ENCODE measurements around the gene TMEM42. TPM values are rescaled to one million over a fixed set of nuclear protein-coding genes. Genes with fewer than 3 reads are reported as not detected.
A peak's percentile ranks its signal among the peaks of the same experiment; 100 is the strongest.
"Not testable (repeated sequence)": the region's sequence is repeated elsewhere in the genome, so short reads cannot be mapped to it uniquely, and the experiment has no call there.

TMEM42 gene
- total RNA-seq (2014; rRNA removed; shearing (Covaris generic); ENCODE audit: low replicate concordance) = 0.69 and 1.5 TPM in 2 replicates

- Histone ChIP-seq H3K4me3 (peak within 1 kb of the TSS; percentile 47), H3K27me3 (no peaks in the 10 kb centered on the region), H3K9me3 (no peaks in the 10 kb centered on the region), H3K36me3 (no peaks in the 10 kb centered on the region)
- peak; percentile 59 for DNase-seq
Observed at GRCh38 chr3:44861412-44862225, at the start of gene TMEM42. Gene TMEM42 (plus strand): TSS chr3:44861912. CDS start chr3:44861925, 13 bp downstream.

GRCh38 chr3:44814751-44815150 lies 47.0 kb upstream of the TMEM42 start:
- Histone ChIP-seq H3K36me3 (peaks cover 17% of the 10 kb centered on the region), H3K9me3 (no peaks in the 10 kb centered on the region), H3K4me3 (no peak overlapping the region), H3K27me3 (no peaks in the 10 kb centered on the region)
- no peak for DNase-seq

GRCh38 chr3:44816334-44816733 lies 45.4 kb upstream of the TMEM42 start:
- not testable (repeated sequence) for DNase-seq, H3K4me3 ChIP-seq, H3K9me3 ChIP-seq, H3K27me3 ChIP-seq
- peaks cover 17% of the 10 kb centered on the region for H3K36me3 ChIP-seq

GRCh38 chr3:44821206-44821605 lies 40.5 kb upstream of the TMEM42 start:
- not testable (repeated sequence) for H3K4me3 ChIP-seq, H3K9me3 ChIP-seq, H3K27me3 ChIP-seq, H3K36me3 ChIP-seq, DNase-seq

- no peaks in the 10 kb centered on the region for H3K9me3 ChIP-seq
- H3K4me3 ChIP-seq = no peak overlapping the region
- no peak for DNase-seq
- no peaks in the 10 kb centered on the region for H3K27me3 ChIP-seq
- H3K36me3 ChIP-seq = peaks cover 3% of the 10 kb centered on the region; the same call in 1 of the 2 replicates
Observed at GRCh38 chr3:44825264-44825925, 36.3 kb upstream of the TMEM42 start.

- H3K36me3 ChIP-seq = peaks cover 3% of the 10 kb centered on the region; the same call in 1 of the 2 replicates
- no peaks in the 10 kb centered on the region for H3K9me3 ChIP-seq
- H3K4me3 ChIP-seq = no peak overlapping the region
- no peak for DNase-seq
- H3K27me3 ChIP-seq = no peaks in the 10 kb centered on the region
Observed at GRCh38 chr3:44827196-44827595, 34.5 kb upstream of the TMEM42 start.

- DNase-seq = no peak
- Histone ChIP-seq H3K4me3 (no peak overlapping the region), H3K27me3 (no peaks in the 10 kb centered on the region), H3K36me3 (peaks cover 14% of the 10 kb centered on the region), H3K9me3 (no peaks in the 10 kb centered on the region)
Observed at GRCh38 chr3:44831232-44831631, 30.5 kb upstream of the TMEM42 start.

- H3K36me3 ChIP-seq = peaks cover 20% of the 10 kb centered on the region
- H3K27me3 ChIP-seq = no peaks in the 10 kb centered on the region
- no peak overlapping the region for H3K4me3 ChIP-seq
- no peak for DNase-seq
- H3K9me3 ChIP-seq = peaks cover 4% of the 10 kb centered on the region; the same call in 1 of the 2 replicates
Observed at GRCh38 chr3:44832032-44832431, 29.7 kb upstream of the TMEM42 start.

- H3K36me3 ChIP-seq = peaks cover 24% of the 10 kb centered on the region
- peaks cover 6% of the 10 kb centered on the region; the same call in 1 of the 2 replicates for H3K9me3 ChIP-seq
- no peaks in the 10 kb centered on the region for H3K27me3 ChIP-seq
- DNase-seq = no peak
- no peak overlapping the region for H3K4me3 ChIP-seq
Observed at GRCh38 chr3:44832965-44833364, 28.7 kb upstream of the TMEM42 start.

- Histone ChIP-seq H3K9me3 (peaks cover 6% of the 10 kb centered on the region; the same call in 1 of the 2 replicates), H3K27me3 (no peaks in the 10 kb centered on the region), H3K4me3 (no peak overlapping the region), H3K36me3 (peaks cover 22% of the 10 kb centered on the region)
- DNase-seq = no peak
Observed at GRCh38 chr3:44833394-44833793, 28.3 kb upstream of the TMEM42 start.

- Histone ChIP-seq H3K36me3 (peaks cover 25% of the 10 kb centered on the region), H3K9me3 (peaks cover 6% of the 10 kb centered on the region; the same call in 1 of the 2 replicates), H3K27me3 (no peaks in the 10 kb centered on the region), H3K4me3 (no peak overlapping the region)
- no peak for DNase-seq
Observed at GRCh38 chr3:44835684-44836083, 26.0 kb upstream of the TMEM42 start.

- Histone ChIP-seq H3K4me3 (no peak overlapping the region), H3K9me3 (no peaks in the 10 kb centered on the region), H3K27me3 (no peaks in the 10 kb centered on the region), H3K36me3 (peaks cover 10% of the 10 kb centered on the region)
- DNase-seq = no peak
Observed at GRCh38 chr3:44842376-44842775, 19.3 kb upstream of the TMEM42 start.

GRCh38 chr3:44845528-44846520 lies 15.9 kb upstream of the TMEM42 start:
- DNase-seq = no peak

GRCh38 chr3:44848634-44849033 lies 13.1 kb upstream of the TMEM42 start:
- no peaks in the 10 kb centered on the region for H3K9me3 ChIP-seq
- no peaks in the 10 kb centered on the region for H3K27me3 ChIP-seq
- no peak overlapping the region for H3K4me3 ChIP-seq
- no peak for DNase-seq
- peaks cover 20% of the 10 kb centered on the region for H3K36me3 ChIP-seq

More at GRCh38 chr3:44845528-44846520, 15.9 kb upstream of the TMEM42 start:
- Histone ChIP-seq H3K9me3 (no peaks in the 10 kb centered on the region), H3K4me3 (no peak overlapping the region), H3K27me3 (no peaks in the 10 kb centered on the region), H3K36me3 (peaks cover 5% of the 10 kb centered on the region)

GRCh38 chr3:44856663-44857062 lies 5.0 kb upstream of the TMEM42 start:
- peaks cover 20% of the 10 kb centered on the region for H3K36me3 ChIP-seq
- not testable (repeated sequence) for H3K9me3 ChIP-seq, H3K27me3 ChIP-seq, H3K4me3 ChIP-seq, DNase-seq

- Histone ChIP-seq H3K27me3 (no peaks in the 10 kb centered on the region), H3K9me3 (no peaks in the 10 kb centered on the region), H3K36me3 (no peaks in the 10 kb centered on the region), H3K4me3 (no peak overlapping the region)
- no peak for DNase-seq
Observed at GRCh38 chr3:44860117-44860516, 1.6 kb upstream of the TMEM42 start.

Data from MG63 (cell line).